GM12875 (cell line): ENCODE results near the gene SYT9.

Experiments
- H3K4me3 ChIP-seq: one replicate; pipeline ENCODE4 v1.5.1; 2011; ENCODE audit warnings: low read depth, low read length, control low read depth
- TF ChIP-seq, protein P1 (sequence below): IDR thresholded peaks from 2 replicates; pipeline ENCODE4 v1.5.1; 2011; ENCODE audit warnings: low read depth, mild to moderate bottlenecking, control low read depth, inconsistent platforms, low read length, moderate library complexity, borderline replicate concordance; ENCODE audit not compliant: insufficient read depth

SYT9 gene

DNA sequence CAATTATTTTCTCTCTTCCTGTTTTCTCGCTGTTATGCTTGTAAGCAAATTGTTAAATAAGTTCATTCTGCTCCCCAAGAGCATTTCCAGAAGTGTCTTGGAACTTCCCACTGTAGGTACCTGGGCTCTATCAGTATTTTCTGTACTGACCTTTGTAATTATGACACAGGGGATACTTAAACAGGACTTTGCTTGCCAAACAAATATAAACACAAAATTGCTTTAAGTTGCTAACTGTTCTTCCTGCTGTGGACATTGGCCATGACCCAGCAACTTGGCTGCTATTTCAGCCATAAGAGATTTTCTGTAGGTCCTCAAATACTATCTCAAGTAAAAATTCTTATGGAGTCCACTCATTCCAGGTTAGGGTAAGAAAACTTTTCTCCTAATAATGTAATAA, 30.1 kb downstream of the SYT9 start:
- TF ChIP-seq, protein P1, sequence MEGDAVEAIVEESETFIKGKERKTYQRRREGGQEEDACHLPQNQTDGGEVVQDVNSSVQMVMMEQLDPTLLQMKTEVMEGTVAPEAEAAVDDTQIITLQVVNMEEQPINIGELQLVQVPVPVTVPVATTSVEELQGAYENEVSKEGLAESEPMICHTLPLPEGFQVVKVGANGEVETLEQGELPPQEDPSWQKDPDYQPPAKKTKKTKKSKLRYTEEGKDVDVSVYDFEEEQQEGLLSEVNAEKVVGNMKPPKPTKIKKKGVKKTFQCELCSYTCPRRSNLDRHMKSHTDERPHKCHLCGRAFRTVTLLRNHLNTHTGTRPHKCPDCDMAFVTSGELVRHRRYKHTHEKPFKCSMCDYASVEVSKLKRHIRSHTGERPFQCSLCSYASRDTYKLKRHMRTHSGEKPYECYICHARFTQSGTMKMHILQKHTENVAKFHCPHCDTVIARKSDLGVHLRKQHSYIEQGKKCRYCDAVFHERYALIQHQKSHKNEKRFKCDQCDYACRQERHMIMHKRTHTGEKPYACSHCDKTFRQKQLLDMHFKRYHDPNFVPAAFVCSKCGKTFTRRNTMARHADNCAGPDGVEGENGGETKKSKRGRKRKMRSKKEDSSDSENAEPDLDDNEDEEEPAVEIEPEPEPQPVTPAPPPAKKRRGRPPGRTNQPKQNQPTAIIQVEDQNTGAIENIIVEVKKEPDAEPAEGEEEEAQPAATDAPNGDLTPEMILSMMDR, result no peak
- no peak overlapping the region for H3K4me3 ChIP-seq

DNA sequence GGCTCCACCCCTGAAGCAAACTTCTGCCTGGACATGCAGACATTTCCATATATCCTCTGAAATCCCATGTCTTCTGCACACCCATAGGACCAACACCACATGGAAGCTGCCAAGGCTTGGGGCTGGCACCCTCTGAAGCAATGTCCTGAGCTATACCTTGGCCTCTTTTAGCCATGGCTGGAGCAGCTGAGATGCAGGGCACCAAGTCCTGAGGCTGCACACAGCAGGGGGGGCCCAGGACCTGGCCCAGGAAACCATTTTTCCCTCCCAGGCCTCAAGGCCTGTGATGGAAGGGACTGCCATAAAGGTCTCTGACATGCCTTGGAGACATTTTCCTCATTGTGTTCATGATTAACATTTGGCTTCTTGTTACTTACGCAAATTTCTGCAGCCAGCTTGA, 34.5 kb downstream of the SYT9 start:
- no peak overlapping the region for H3K4me3 ChIP-seq
- TF ChIP-seq, protein P1, result no peak

DNA sequence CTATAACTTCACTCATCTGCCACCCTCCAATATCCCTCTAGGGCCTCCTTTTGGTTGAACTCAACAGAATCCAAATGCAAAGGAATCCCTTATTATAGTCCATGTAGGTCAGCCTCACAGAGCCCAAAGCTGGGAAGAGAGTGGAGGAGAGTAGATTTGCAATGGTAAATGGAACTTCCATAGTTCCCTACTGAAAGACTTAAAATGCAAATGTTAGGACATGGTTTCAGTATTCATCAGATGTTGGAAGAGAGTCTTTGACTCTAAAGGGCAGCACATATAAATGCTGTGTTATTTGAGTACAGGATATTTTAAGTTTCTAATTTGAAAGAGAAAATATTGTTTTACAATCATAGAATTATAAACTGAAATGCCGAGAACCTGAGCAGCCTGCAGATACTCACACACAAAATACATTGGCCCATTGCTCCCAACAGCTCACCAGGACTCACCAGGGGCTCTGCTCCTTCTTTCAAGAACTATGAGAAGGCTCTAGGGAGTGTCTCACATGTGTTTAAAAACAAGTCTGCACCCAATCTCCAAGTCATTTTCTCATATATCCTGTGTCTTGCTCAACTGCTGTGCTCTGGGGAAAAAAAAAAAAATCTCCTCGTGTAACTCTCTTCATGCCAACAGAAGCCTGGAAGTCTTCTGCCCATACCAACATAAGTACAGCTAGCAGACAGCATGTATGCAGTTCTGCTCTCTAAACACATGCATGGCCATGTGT, 39.6 kb downstream of the SYT9 start:
- H3K4me3 ChIP-seq, result no peak overlapping the region
- TF ChIP-seq, protein P1, result no peak

DNA sequence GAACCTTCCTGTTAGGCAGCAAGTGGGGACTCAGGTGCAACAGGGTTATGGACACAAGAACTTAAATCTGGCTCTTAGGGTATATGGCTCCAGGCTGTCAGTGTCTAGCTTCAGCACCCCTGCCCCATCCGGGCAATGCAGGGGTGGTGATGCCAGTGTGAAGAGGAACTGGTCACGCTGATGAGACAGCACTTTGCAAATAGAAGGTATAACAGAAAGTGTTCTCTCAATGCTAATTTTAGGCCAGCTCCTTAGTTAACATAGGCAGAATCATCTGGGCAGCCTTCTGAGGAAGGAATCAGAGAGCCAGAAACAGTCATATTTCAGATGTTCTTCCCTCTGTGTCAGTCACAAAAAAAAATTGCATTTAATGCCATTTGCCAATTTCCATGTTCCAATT, 41.2 kb downstream of the SYT9 start:
- TF ChIP-seq, protein P1, result no peak

DNA sequence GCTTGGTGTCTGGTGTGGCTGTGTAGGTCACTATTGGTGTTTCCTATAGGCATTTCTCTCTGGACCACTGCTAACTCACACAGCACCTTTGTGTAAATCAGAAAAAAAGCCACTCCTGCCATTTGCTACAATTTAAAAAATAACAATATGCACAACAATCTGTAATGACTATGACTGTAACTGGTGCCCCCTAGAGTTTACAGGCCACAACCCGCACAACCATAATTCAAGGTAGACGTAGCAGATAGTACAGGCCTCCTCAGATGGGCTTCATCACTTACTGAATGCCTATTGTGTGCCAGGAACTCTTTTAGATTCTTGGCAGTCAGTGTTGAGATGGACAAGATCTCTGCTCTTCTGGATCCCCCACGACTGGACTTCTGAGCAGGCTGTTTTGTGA, 47.7 kb downstream of the SYT9 start:
- H3K4me3 ChIP-seq, result no peak overlapping the region
- TF ChIP-seq, protein P1, result 0 out of 2 replicates have a peak, but pooled peaks have one; percentile 4

More for the DNA sequence above, 41.2 kb downstream of the SYT9 start:
- no peak overlapping the region for H3K4me3 ChIP-seq

DNA sequence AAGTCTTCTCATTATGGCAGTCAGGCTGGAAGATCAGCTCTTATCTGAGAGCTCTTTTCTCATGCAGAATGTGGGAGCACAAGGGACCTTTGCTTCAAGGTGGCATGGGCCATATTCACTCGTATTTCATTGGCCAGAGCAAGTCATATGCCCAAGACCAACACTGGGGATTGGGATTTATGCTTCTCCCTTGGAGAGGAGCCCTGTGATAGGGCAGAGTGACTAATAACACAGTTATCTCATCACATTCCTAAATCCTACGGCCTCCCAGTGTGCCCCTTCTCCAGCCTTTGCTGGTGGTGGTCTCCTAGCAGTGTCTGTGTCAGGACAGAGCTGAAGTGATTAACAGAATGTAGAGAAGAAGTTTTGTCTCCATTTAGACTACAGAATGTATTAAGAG, 48.6 kb downstream of the SYT9 start:
- TF ChIP-seq, protein P1, result no peak
- H3K4me3 ChIP-seq, result no peak overlapping the region

DNA sequence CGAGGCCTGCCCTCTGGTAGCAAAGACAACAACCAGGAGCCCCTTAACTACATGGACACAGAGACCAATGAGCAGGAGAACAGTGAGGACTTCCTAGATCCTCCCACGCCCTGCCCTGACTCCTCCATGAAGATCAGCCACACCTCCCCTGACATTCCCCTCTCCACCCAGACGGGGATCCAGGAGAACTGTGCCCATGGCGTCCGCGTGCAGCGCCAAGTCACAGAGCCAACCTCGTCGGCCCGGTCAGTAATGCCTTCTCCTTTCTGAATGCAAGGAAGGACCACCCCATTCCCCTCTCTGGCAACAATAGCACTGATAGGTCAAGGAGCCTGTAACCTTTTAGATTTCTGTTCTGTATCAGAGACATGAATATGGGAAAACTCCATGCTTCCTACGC, 51.4 kb downstream of the SYT9 start:
- H3K4me3 ChIP-seq, result no peak overlapping the region
- TF ChIP-seq, protein P1, result no peak
